HG03280 (cell line): ENCODE data around the gene ANAPC13.

Source experiments
- ATAC-seq: cut with Tn5 transposase; IDR thresholded peaks from one replicate; pipeline ENCODE4 v1.9.1; 2021; ENCODE audit warnings: mild to moderate bottlenecking, moderate library complexity; ENCODE audit not compliant: unreplicated experiment

The ANAPC13 gene

GRCh38 chr3:134457376-134458074, 28.3 kb downstream of the ANAPC13 start:
- ATAC-seq, result no peak

DNA sequence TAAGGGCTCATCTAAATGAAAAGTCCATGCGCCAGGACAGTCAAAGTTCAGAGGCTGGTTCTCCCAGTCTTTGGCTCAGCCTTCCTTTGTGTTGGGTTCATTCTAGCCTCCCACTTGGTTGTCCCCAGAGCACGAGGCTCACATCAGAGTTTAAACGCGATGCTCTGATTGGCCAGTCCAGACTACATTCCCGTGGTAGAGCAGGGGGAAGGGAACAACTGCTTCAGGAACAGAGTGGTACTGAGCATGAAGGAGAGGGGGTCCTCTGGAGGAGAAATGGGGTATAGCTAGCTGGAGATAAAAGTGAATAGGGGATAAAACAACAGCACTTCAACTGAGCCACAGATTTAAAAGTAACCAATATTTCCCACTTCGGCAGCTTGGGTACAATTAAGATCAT, 32.2 kb downstream of the ANAPC13 start:
- no peak for ATAC-seq

DNA sequence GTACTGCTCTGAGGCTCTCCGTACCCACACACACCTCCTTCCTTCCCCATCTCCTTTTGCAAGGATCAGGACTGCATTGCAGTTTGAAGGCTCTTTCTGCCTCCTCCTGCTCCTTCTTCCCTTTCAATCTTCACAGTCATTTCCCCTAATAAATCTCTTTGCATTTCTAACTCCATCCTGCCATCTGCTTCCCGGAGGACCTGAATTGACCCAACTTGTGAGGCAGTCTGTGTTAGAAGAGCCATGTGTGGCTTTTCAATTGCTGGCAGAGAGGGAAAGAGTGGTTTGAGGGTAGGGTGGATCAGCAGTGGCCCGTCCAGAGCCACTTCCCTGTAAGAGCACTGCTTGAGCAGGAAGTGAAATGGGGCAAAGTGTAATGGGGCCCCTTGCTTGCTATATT, 35.8 kb downstream of the ANAPC13 start:
- no peak for ATAC-seq

- ATAC-seq, result no peak
Observed at GRCh38 chr3:134449277-134449676, 36.5 kb downstream of the ANAPC13 start.

DNA sequence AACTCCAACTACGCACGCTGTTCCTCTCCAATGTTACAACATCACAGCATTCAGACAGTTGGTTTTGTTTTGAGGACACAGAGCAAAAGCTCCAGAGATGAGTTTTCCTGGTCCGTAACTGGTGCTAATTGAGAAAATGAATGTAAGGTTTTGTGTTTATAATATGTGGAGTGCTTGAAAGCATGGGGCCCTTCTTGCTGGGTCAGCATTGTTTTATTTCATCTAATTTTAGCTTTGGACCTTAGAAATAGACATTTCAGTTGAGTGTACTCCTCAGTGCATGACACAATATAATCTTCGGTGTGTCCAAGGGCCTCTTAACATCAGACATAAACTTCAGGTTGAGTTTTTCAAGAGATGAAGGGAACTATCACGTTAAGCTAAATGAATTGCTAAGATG, 37.1 kb downstream of the ANAPC13 start:
- ATAC-seq, result no peak

DNA sequence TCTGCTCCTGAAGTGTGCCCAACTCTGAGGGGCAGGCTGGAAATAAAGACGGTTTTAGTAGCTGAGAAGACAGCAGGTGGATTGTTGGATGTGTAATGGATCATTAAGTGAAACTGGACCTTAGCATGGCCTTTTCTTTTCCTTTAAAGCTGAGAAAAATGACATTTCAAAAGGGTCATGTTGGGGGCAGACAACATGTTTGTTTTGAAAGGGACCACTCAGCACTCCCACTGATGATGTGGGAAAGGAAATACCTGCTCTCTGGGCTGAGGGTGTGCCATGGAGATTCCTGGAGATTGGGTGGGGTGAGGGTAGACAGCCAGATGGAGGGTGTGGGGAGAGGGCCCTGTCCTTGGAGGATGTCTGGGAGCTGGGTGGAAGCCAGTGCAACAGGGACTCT, 38.4 kb downstream of the ANAPC13 start:
- no peak for ATAC-seq

DNA sequence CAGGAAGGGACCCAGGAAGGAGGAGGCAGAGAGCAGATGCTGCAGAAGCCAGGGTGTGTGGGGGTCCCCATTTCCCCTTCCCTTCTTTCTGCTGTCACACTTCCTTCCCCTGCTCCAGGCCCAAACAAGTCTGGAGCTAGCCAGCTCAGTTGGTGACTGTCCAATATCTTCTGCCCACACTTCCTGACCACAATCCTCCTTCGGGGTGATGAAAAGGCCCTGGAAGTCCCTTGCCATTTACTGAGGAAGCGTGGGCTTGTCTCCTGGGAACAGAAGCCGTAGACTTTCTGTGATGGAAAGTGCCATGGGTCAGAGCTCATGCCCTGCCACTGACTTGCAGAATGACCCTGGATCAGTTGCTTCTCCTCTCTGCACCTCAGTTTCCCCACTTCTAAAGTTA, 39.0 kb downstream of the ANAPC13 start:
- no peak for ATAC-seq

GRCh38 chr3:134445636-134446035, 40.1 kb downstream of the ANAPC13 start:
- ATAC-seq, result no peak

DNA sequence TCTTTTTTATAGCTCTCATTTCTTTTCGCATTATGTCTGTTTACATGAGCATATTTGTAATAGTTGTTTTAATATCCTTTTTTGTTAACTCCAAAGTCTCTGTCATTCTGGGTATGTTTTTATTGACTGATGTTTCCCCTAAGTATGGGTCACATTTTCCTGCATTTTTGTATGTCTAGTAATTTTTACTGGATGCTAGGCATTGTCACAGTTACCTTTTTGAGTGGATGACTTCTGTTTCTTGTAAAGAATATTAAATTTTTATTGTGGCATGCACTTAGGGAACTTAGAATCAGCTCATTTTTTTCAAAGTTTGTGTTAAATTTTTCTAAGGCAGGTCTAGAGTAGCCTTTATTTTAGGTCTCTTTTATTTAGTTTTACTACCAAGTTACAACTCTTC, 40.7 kb downstream of the ANAPC13 start:
- no peak for ATAC-seq

DNA sequence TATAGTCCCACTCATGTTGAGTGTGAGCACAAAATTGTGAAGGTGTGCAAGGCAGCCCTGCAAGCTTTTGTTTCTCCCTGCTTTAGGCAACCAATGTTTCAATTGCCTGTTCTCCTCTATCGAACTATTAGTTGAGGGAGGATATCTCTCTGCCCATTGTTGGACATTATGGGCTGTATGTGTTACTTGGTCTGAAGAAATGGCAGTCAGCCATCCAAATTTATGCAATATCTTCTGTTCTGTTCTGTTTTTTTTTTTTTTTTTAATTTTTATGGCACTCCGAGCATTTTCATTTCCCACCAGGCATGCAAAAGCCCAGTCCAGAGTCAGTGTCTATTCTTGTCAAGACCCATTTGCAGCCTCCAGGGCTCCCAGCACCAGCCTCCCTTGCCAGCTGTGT, 44.0 kb downstream of the ANAPC13 start:
- no peak for ATAC-seq

DNA sequence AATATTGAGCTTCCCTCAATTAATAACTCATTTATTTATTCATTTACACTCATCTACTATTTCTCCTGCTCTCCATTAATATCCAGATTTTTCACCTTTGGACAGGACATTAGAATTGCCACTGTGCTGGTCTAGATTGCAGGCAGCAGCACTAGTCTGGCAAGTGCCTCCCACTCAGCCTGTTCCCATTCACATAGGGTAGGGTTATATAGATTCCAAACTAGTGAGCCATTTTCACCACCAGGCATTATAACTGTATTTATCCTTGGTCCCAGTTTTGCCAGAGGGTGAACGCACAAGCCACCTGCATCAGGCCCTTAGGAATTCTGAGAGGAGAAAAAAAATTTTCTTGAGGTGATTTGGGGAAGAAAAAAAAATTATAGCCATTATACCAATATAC, 44.5 kb downstream of the ANAPC13 start:
- no peak for ATAC-seq

DNA sequence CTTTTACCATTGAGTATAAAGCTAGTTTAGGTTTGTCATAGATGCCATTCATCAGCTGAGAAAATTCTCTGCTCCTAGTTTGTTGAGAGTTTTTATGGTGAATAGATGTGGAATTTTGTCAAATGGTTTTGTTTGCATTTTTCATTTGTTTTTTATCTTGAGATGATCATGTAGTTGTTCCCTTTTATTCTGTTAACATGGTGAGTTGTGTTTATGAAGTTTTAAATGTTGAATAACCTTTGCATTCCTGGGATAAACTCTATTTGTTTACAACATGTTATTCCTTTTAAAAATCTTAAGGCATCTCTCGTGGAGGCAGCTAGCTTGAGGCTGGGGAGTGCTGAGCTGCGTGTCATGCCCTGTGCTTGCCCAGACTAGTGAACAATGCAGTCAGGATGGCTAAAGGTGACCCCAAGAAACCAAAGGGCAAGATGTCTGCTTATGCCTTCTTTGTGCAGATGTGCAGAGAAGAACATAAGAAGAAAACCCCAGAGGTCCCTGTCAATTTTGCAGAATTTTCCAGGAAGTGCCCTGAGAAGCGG, 48.5 kb downstream of the ANAPC13 start:
- ATAC-seq, result no peak

DNA sequence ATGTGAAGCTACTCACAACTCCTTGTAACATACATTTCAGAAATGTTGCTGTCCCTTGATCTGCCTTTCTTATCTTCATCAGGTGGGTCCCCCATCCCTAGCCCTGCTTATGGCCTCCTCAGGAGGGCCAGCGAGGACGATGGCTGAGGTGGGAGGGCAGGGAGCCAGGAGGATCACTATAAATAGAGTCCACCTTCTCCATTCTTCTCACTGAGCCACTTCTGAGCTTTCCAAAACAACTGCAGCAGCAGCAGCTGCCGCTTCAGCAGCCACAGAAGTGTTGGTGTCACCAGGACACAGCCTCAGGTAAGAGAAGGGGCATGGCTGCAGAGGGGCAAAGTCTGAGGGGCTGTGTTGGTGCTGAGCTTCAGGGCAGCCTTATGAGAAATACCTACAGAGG, 53.5 kb downstream of the ANAPC13 start:
- ATAC-seq, result no peak

GRCh38 chr3:134430950-134431445, 54.8 kb downstream of the ANAPC13 start:
- ATAC-seq, result peak; percentile 76

DNA sequence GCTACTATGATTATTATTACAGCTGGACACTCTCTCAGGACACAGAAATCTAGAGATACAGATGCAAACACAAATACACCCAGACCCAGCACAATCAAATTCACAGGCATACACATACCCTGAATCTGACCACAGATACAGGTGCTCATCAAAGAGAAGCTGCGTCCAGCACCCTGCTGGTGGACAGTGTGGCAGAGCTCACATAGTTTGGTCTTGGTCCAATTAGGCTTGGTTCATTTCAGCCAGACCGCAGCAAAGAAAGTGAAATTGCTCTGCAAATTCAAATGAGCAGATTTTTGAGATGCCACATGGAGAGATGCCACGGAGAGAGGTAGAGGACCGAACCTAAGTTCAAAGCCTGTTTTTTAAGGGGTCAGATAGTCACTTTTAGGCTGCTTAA, 55.6 kb downstream of the ANAPC13 start:
- ATAC-seq, result no peak

- ATAC-seq, result no peak
Observed at GRCh38 chr3:134428401-134428800, 57.4 kb downstream of the ANAPC13 start.
